ENCODE results near the gene NEGR1. TPM values are rescaled to one million over a fixed set of nuclear protein-coding genes. Genes with fewer than 3 reads are reported as not detected.

The NEGR1 gene
- total and polyA plus RNA-seq, 2 donors (not counting 3 experiments of a cell fraction or from before 2014, with no cell fraction given), result 6.8 to 21.8 TPM

DNA sequence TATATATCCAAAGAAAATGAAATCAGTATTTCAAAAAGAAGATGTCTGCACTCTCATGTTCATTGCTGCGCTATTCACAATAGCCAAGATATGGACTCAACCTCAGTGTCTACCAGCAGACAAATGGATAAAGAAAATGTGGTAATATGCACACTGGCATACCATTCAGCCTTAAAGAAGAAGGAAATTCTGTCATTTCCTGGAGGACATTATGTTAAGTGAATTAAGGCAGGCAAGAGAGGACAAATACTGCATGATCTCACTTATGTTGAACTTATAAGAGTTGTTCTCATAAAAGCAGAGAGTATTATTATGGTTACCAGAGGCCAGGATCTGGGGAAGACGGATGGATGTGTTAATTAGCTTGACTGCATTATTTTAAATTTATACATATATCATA lies 115.9 kb downstream of the NEGR1 start:
- ChIA-PET POLR2A (no interaction called here), CTCF (interaction anchor here (0.9 to 1.1 kb wide), 2 partner anchors 55 to 128 kb away, joined by 3 read pairs; no protein-coding TSS in a partner anchor)
- BruUV-seq (replicated peaks), result no TSS peak
- peak; percentile 46 for DNase-seq (ENCODE audit: low read depth, low spot score)
- Histone ChIP-seq H3K9me1 (replicated peaks; ENCODE audit: control insufficient read depth, extremely low read depth, insufficient read depth, low read length) (no peaks in the 10 kb centered on the region), H3K4me1 (ENCODE audit: control insufficient read depth, extremely low read depth, insufficient read depth, low read length) (peaks cover 30% of the 10 kb centered on the region), H4K20me1 (replicated peaks; ENCODE audit: control insufficient read depth, extremely low read depth, insufficient read depth, low read length) (no peaks in the 10 kb centered on the region), H3K9me3 (replicated peaks; ENCODE audit: control insufficient read depth, insufficient read depth, low read length) (no peaks in the 10 kb centered on the region), H3K36me3 (ENCODE audit: control insufficient read depth in 2 of 2, extremely low read depth in 1 of 2, insufficient read depth in 2 of 2, low read length in 2 of 2) (no peaks in the 10 kb centered on the region), H3K27me3 (ENCODE audit: control insufficient read depth in 2 of 2, insufficient read depth in 2 of 2, low read length in 2 of 2) (no peaks in the 10 kb centered on the region), H3K9ac (replicated peaks; ENCODE audit: extremely low read depth, insufficient read depth, low read length) (no peak overlapping the region), H3K27ac (ENCODE audit: insufficient read depth, low read depth, low read length) (peak overlapping the region; percentile 22), H3K79me2 (ENCODE audit: control insufficient read depth, insufficient read depth, low read length) (no peaks in the 10 kb centered on the region), H3K4me3 (replicated peaks in 1 of 3; ENCODE audit: insufficient read depth in 1 of 3, low read depth in 1 of 3, low read length in 3 of 3) (no peak overlapping the region), H2AFZ (ENCODE audit: low read depth, low read length) (no peak overlapping the region), H3K4me2 (ENCODE audit: insufficient read depth, low read length) (no peak overlapping the region)
- dilution Hi-C loops (cut with MboI; ENCODE audit: extremely low pct_ligation_motif_present, low sequenced_read_pairs) (no loop called here), intact Hi-C loops (cut with micrococcal nuclease) (no loop called here)
- TF ChIP-seq FOS (IDR thresholded peaks at IDR 0.05; ENCODE audit: borderline replicate concordance, insufficient read depth, low read length) (no peak), JUN (IDR thresholded peaks at IDR 0.05; ENCODE audit: borderline replicate concordance, insufficient read depth, insufficient read length, low read depth) (peak; percentile 27)
- peak; percentile 73 for FAIRE-seq

DNA sequence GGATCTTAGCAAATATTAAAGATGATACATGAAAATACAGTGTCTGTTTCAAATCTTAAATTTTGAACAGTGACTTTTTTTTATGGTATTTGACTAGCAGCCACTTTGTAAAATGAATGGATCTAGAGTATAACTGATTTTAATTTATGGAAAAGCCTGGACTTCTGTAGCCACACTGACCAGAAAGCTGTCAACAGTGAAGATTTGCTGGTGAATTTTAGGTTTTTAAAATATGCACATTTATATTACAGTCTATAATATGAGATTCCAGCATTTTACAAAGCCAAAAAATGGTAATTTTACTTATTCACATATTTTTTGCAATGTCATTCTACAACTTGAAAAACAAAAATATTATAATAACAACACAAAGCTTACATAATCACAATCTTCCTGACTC lies 131.8 kb downstream of the NEGR1 start:
- dilution Hi-C loops (cut with MboI; ENCODE audit: extremely low pct_ligation_motif_present, low sequenced_read_pairs), result no loop called here
- Histone ChIP-seq H3K9ac (replicated peaks; ENCODE audit: extremely low read depth, insufficient read depth, low read length) (no peak overlapping the region), H3K27me3 (ENCODE audit: control insufficient read depth in 2 of 2, insufficient read depth in 2 of 2, low read length in 2 of 2) (no peaks in the 10 kb centered on the region), H4K20me1 (replicated peaks; ENCODE audit: control insufficient read depth, extremely low read depth, insufficient read depth, low read length) (no peaks in the 10 kb centered on the region), H3K9me3 (replicated peaks; ENCODE audit: control insufficient read depth, insufficient read depth, low read length) (no peaks in the 10 kb centered on the region), H3K79me2 (ENCODE audit: control insufficient read depth, insufficient read depth, low read length) (no peaks in the 10 kb centered on the region), H3K4me1 (ENCODE audit: control insufficient read depth, extremely low read depth, insufficient read depth, low read length) (no peaks in the 10 kb centered on the region), H3K4me2 (ENCODE audit: insufficient read depth, low read length) (no peak overlapping the region), H3K36me3 (ENCODE audit: control insufficient read depth in 2 of 2, extremely low read depth in 1 of 2, insufficient read depth in 2 of 2, low read length in 2 of 2) (no peaks in the 10 kb centered on the region), H2AFZ (ENCODE audit: low read depth, low read length) (no peak overlapping the region), H3K9me1 (replicated peaks; ENCODE audit: control insufficient read depth, extremely low read depth, insufficient read depth, low read length) (no peaks in the 10 kb centered on the region), H3K27ac (ENCODE audit: insufficient read depth, low read depth, low read length) (no peak overlapping the region), H3K4me3 (replicated peaks in 1 of 3; ENCODE audit: insufficient read depth in 1 of 3, low read depth in 1 of 3, low read length in 3 of 3) (no peak overlapping the region)
- TF ChIP-seq MYC (IDR thresholded peaks at IDR 0.05; ENCODE audit: low read depth, low read length), result no peak
- no peak for TF ChIP-seq POLR2A (IDR thresholded peaks at IDR 0.05; ENCODE audit: low read depth, low read length)
- no peak for TF ChIP-seq FOS (IDR thresholded peaks at IDR 0.05; ENCODE audit: borderline replicate concordance, insufficient read depth, low read length)
- TF ChIP-seq EZH2 (IDR thresholded peaks at IDR 0.05; ENCODE audit: borderline replicate concordance, low read depth, low read length, severe bottlenecking), result no peak
- TF ChIP-seq, protein P1, sequence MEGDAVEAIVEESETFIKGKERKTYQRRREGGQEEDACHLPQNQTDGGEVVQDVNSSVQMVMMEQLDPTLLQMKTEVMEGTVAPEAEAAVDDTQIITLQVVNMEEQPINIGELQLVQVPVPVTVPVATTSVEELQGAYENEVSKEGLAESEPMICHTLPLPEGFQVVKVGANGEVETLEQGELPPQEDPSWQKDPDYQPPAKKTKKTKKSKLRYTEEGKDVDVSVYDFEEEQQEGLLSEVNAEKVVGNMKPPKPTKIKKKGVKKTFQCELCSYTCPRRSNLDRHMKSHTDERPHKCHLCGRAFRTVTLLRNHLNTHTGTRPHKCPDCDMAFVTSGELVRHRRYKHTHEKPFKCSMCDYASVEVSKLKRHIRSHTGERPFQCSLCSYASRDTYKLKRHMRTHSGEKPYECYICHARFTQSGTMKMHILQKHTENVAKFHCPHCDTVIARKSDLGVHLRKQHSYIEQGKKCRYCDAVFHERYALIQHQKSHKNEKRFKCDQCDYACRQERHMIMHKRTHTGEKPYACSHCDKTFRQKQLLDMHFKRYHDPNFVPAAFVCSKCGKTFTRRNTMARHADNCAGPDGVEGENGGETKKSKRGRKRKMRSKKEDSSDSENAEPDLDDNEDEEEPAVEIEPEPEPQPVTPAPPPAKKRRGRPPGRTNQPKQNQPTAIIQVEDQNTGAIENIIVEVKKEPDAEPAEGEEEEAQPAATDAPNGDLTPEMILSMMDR (IDR thresholded peaks at IDR 0.05; ENCODE audit: extremely low read depth in 1 of 2, insufficient read depth in 1 of 2, low read depth in 1 of 2, low read length in 2 of 2), result no peak
- no peak for TF ChIP-seq GATA2 (IDR thresholded peaks at IDR 0.05; ENCODE audit: insufficient read depth, insufficient read length, low read depth, low read length)
- TF ChIP-seq, protein P2, sequence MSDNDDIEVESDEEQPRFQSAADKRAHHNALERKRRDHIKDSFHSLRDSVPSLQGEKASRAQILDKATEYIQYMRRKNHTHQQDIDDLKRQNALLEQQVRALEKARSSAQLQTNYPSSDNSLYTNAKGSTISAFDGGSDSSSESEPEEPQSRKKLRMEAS (IDR thresholded peaks at IDR 0.05; ENCODE audit: insufficient read depth, insufficient read length), result no peak
- no peak for TF ChIP-seq JUN (IDR thresholded peaks at IDR 0.05; ENCODE audit: borderline replicate concordance, insufficient read depth, insufficient read length, low read depth)
- no peak for TF ChIP-seq POLR2AphosphoS5 (IDR thresholded peaks at IDR 0.05; ENCODE audit: insufficient read depth, low read depth, low read length)
- ChIA-PET POLR2A (no interaction called here), CTCF (interaction anchor here (1.2 kb wide), 1 partner anchor 15 kb away, joined by 3 read pairs; no protein-coding TSS in a partner anchor)
- DNase-seq (ENCODE audit: low read depth, low spot score), result no peak
- no peak for FAIRE-seq
- intact Hi-C loops (cut with micrococcal nuclease), result no loop called here
- BruUV-seq (replicated peaks), result no TSS peak
